H1 (cell line): ENCODE data around the gene RPTN. TPM values are rescaled to one million over a fixed set of nuclear protein-coding genes. Genes with fewer than 3 reads are reported as not detected.

Source experiments
- CTCF ChIA-PET: fragments of 300-600 bp; sonication (Branson Sonifier 250); formaldehyde crosslinking; loops from one replicate; lab custom pipeline; 2021; ENCODE audit not compliant: partially characterized antibody; lab: Charles Lee
- POLR2A ChIA-PET: fragments of 300-600 bp; sonication (Branson Sonifier 250); formaldehyde crosslinking; loops from one replicate; lab custom pipeline; 2021; ENCODE audit warnings: inconsistent platforms; ENCODE audit not compliant: partially characterized antibody; lab: Charles Lee
- DNase-seq, 2 experiments: peaks; one replicate each; pipeline versions ENCODE4 v3.0.0 to v3.0.0-alpha.2; 2010 to 2022; ENCODE audit warnings: low spot score in 2 of 2, low read depth in 1 of 2, mixed read lengths in 1 of 2
- FAIRE-seq: peaks from 2 replicates; lab custom pipeline; 2011; peaks lifted over from hg19 to GRCh38; lab: Jason Lieb, UNC
- H2AFZ ChIP-seq: 2 replicates; pipeline ENCODE4 v1.8.1; 2012; ENCODE audit warnings: low read length, inconsistent platforms
- H2AK5ac ChIP-seq: 2 replicates; pipeline ENCODE4 v1.6.1; 2013; ENCODE audit warnings: low read depth, low read length
- H2BK120ac ChIP-seq: replicated peaks from 2 replicates; pipeline ENCODE3; 2013; ENCODE audit warnings: low read depth, low read length, inconsistent platforms
- H2BK12ac ChIP-seq: 2 replicates; pipeline ENCODE4 v1.6.1; 2013; ENCODE audit warnings: low read depth, low read length
- H2BK15ac ChIP-seq: 2 replicates; pipeline ENCODE4 v1.6.1; 2013; ENCODE audit warnings: low read length
- H2BK20ac ChIP-seq: 2 replicates; pipeline ENCODE4 v1.6.1; 2013; ENCODE audit warnings: low read length
- H2BK5ac ChIP-seq: 2 replicates; pipeline ENCODE4 v1.6.1; 2013; ENCODE audit warnings: low read depth, low read length
- H3K14ac ChIP-seq: 2 replicates; pipeline ENCODE4 v1.6.1; 2013; ENCODE audit warnings: inconsistent platforms; ENCODE audit not compliant: insufficient read length
- H3K18ac ChIP-seq: 2 replicates; pipeline ENCODE4 v1.6.1; 2013; ENCODE audit warnings: low read length; ENCODE audit errors: extremely low read depth
- H3K23ac ChIP-seq: 2 replicates; pipeline ENCODE4 v1.6.1; 2013; ENCODE audit warnings: inconsistent platforms; ENCODE audit not compliant: insufficient read length
- H3K23me2 ChIP-seq: 2 replicates; pipeline ENCODE4 v1.6.1; 2013; ENCODE audit warnings: low read depth, low read length
- H3K27ac ChIP-seq: 2 replicates; pipeline ENCODE4 v1.6.1; 2011; ENCODE audit warnings: low read depth, low read length, inconsistent platforms
- H3K27me3 ChIP-seq, 4 experiments: replicated peaks in 1 of 4; 1 replicate in 1 of 4; 2 replicates in 3 of 4; pipeline versions ENCODE4 v1.6.1 to v1.8.1; 2011 to 2013; ENCODE audit warnings: low read length in 3 of 4, mild to moderate bottlenecking in 3 of 4, inconsistent platforms in 2 of 4, mixed read lengths in 2 of 4, moderate library complexity in 1 of 4; ENCODE audit not compliant: control insufficient read depth in 3 of 4, insufficient read depth in 3 of 4; ENCODE audit errors: extremely low read depth in 1 of 4
- H3K36me3 ChIP-seq, 4 experiments: 2 replicates each; pipeline versions ENCODE4 v1.6.1 to v1.8.1; 2011 to 2013; ENCODE audit warnings: mild to moderate bottlenecking in 4 of 4, low read length in 3 of 4, moderate library complexity in 2 of 4, control low read depth in 1 of 4, inconsistent platforms in 1 of 4; ENCODE audit not compliant: insufficient read depth in 4 of 4, control insufficient read depth in 2 of 4
- H3K4ac ChIP-seq: replicated peaks from 2 replicates; pipeline ENCODE3; 2013; ENCODE audit warnings: low read length, low read depth, mixed read lengths, inconsistent platforms; ENCODE audit not compliant: insufficient read length
- H3K4me1 ChIP-seq, 4 experiments: replicated peaks in 1 of 4; 1 replicate in 1 of 4; 2 replicates in 3 of 4; pipeline versions ENCODE4 v1.6.1 to v1.8.1; 2011 to 2013; ENCODE audit warnings: low read length in 3 of 4, inconsistent platforms in 2 of 4, mixed read lengths in 1 of 4; ENCODE audit not compliant: insufficient read depth in 4 of 4, control insufficient read depth in 3 of 4
- H3K4me2 ChIP-seq, 2 experiments: 2 replicates each; pipeline versions ENCODE4 v1.6.1 to v1.8.1; 2011 to 2013; ENCODE audit warnings: low read depth in 2 of 2, low read length in 2 of 2, control low read depth in 1 of 2, inconsistent platforms in 1 of 2, mild to moderate bottlenecking in 1 of 2; ENCODE audit not compliant: insufficient read depth in 1 of 2
- H3K4me3 ChIP-seq, 4 experiments: fragments of 200-600, 300-600 bp in 1 of 4; sonication (generic), shearing (Covaris generic), sonication (Bioruptor Twin) in 1 of 4; 2 replicates each; pipeline versions ENCODE4 v1.5.1 to v1.8.1; 2011 to 2016; ENCODE audit warnings: low read length in 4 of 4, low read depth in 3 of 4, control low read depth in 2 of 4, inconsistent platforms in 2 of 4, mild to moderate bottlenecking in 2 of 4, mixed read lengths in 1 of 4, moderate library complexity in 1 of 4; ENCODE audit not compliant: insufficient read depth in 2 of 4; ENCODE audit errors: extremely low read depth in 1 of 4
- H3K56ac ChIP-seq: replicated peaks from 2 replicates; pipeline ENCODE3; 2013; ENCODE audit warnings: low read depth, mild to moderate bottlenecking, mixed read lengths, low read length, inconsistent platforms; ENCODE audit not compliant: insufficient read length
- H3K79me1 ChIP-seq: 2 replicates; pipeline ENCODE4 v1.6.1; 2013; ENCODE audit warnings: low read depth, low read length, control low read depth
- H3K79me2 ChIP-seq, 2 experiments: 2 replicates each; pipeline versions ENCODE4 v1.6.1 to v1.8.1; 2012 to 2013; ENCODE audit warnings: low read length in 2 of 2, mild to moderate bottlenecking in 2 of 2, inconsistent platforms in 1 of 2; ENCODE audit not compliant: insufficient read depth in 2 of 2, control insufficient read depth in 1 of 2
- H3K9ac ChIP-seq, 4 experiments: replicated peaks in 1 of 4; 1 replicate in 1 of 4; 2 replicates in 3 of 4; pipeline versions ENCODE4 v1.6.1 to v1.8.1; 2011 to 2013; ENCODE audit warnings: low read depth in 3 of 4, low read length in 3 of 4, control low read depth in 2 of 4, mild to moderate bottlenecking in 2 of 4, moderate library complexity in 2 of 4, inconsistent platforms in 1 of 4; ENCODE audit errors: extremely low read depth in 1 of 4
- H3K9me3 ChIP-seq, 2 experiments: 2 replicates each; pipeline versions ENCODE4 v1.6.1 to v1.8.1; 2012 to 2013; ENCODE audit warnings: mild to moderate bottlenecking in 2 of 2, moderate library complexity in 2 of 2, control low read depth in 1 of 2, inconsistent platforms in 1 of 2, low read depth in 1 of 2, low read length in 1 of 2, mixed read lengths in 1 of 2; ENCODE audit not compliant: insufficient read depth in 2 of 2
- H4K20me1 ChIP-seq, 2 experiments: replicated peaks in 1 of 2; 2 replicates each; pipeline versions ENCODE3 to v1.8.1; 2011 to 2013; ENCODE audit warnings: inconsistent platforms in 2 of 2, low read length in 2 of 2, mild to moderate bottlenecking in 1 of 2; ENCODE audit not compliant: insufficient read depth in 2 of 2, control insufficient read depth in 1 of 2
- H4K5ac ChIP-seq: 2 replicates; pipeline ENCODE4 v1.6.1; 2013; ENCODE audit warnings: low read length, low read depth, mixed read lengths, inconsistent platforms; ENCODE audit not compliant: insufficient read length
- H4K8ac ChIP-seq: 2 replicates; pipeline ENCODE4 v1.8.0; 2013; ENCODE audit warnings: mild to moderate bottlenecking, moderate library complexity, low read length, inconsistent platforms; ENCODE audit not compliant: insufficient read depth; ENCODE audit errors: extremely low read depth
- H4K91ac ChIP-seq: replicated peaks from 2 replicates; pipeline ENCODE3; 2013; ENCODE audit warnings: low read length, mixed read lengths, inconsistent platforms; ENCODE audit not compliant: insufficient read length
- CEBPB ChIP-seq: IDR thresholded peaks from 2 replicates; pipeline ENCODE4 v1.6.1; 2012; ENCODE audit warnings: low read depth, low read length
- FOSL1 ChIP-seq: IDR thresholded peaks from 2 replicates; pipeline ENCODE4 v1.6.1; 2011; ENCODE audit warnings: mild to moderate bottlenecking, low read depth, low read length, moderate library complexity; ENCODE audit not compliant: insufficient read depth
- GABPA ChIP-seq: IDR thresholded peaks from 2 replicates; pipeline ENCODE4 v1.6.1; 2011; ENCODE audit warnings: mild to moderate bottlenecking, low read length, moderate library complexity, borderline replicate concordance; ENCODE audit not compliant: insufficient read depth
- KDM4A ChIP-seq: IDR thresholded peaks from one replicate; pipeline ENCODE4 v1.7.1; 2012; ENCODE audit warnings: low read depth, mild to moderate bottlenecking, moderate library complexity, low read length, inconsistent platforms; ENCODE audit not compliant: severe bottlenecking
- NRF1 ChIP-seq: IDR thresholded peaks from 2 replicates; pipeline ENCODE4 v1.6.1; 2011; ENCODE audit warnings: mild to moderate bottlenecking, low read depth, low read length, improper control_type of control experiment
- SIRT6 ChIP-seq: IDR thresholded peaks from one replicate; pipeline ENCODE4 v1.7.1; 2012; ENCODE audit warnings: low read length, inconsistent platforms
- SRF ChIP-seq: IDR thresholded peaks from 2 replicates; pipeline ENCODE4 v1.6.1; 2011; ENCODE audit warnings: mild to moderate bottlenecking, low read depth, low read length, moderate library complexity
- TBP ChIP-seq: IDR thresholded peaks from 2 replicates; pipeline ENCODE4 v1.6.1; 2011; ENCODE audit warnings: low read depth, low read length, improper control_type of control experiment
- TEAD4 ChIP-seq: IDR thresholded peaks from 2 replicates; pipeline ENCODE4 v1.6.1; 2012; ENCODE audit warnings: low read depth, low read length, inconsistent platforms, mixed read lengths
- YY1 ChIP-seq: IDR thresholded peaks from 2 replicates; pipeline ENCODE4 v1.6.1; 2011; ENCODE audit warnings: low read depth, mild to moderate bottlenecking, low read length
- polyA plus RNA-seq, 7 experiments: library from polyadenylated mRNA; depleted of rRNA in 3 of 7; stranded (reverse) in 5 of 7; unstranded in 2 of 7; fragments of >200 nt in 5 of 7; fragments of 200-250 nt in 2 of 7; gene quantifications; 1 replicate in 5 of 7; 2 replicates in 1 of 7; 4 replicates in 1 of 7; pipeline versions ENCODE4 v1.2.1 to v1.2.3, GENCODE V29; 2011 to 2013; ENCODE audit warnings: missing spikeins in 2 of 7, mixed read lengths in 2 of 7
- total RNA-seq: library from RNA; stranded (reverse); fragmentation: NEBNext Ultra II Directional; extraction: Animal tissue kit (Norgen Biotek cat#: 25700); gene quantifications from 2 replicates; pipeline ENCODE4 v1.2.1, GENCODE V29; 2021
- TF ChIP-seq, protein P1 (sequence below): IDR thresholded peaks from 2 replicates; pipeline ENCODE4 v1.6.1; 2012; ENCODE audit warnings: low read length, inconsistent platforms

RPTN gene
- total and polyA plus RNA-seq, 2 of the 8 experiments (the other 6 are each of a cell fraction or from before 2014, with no cell fraction given), result not detected

DNA sequence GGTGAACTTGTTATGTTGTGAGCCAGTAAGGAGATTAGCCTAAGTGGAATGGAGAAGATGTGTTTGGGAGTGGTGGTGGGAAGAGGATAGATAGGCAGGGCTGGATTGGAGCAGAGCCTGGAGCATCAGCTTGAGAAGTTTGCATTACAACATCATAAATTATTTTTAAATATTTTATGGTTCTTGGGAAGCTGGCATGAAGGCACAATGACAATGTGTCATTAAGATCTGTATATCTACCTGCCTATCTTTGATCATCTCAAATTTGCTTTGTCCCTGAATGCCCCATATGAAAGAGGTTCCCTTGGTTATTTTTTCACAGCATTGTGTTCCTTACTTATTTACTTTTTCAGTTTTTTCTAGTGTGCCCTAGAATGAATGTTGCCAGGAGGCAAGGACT is 32.7 kb upstream of the RPTN start:
- Histone ChIP-seq H3K36me3 (no peaks in the 10 kb centered on the region), H3K27ac (no peak overlapping the region), H3K79me1 (no peaks in the 10 kb centered on the region), H2AK5ac (no peak overlapping the region), H3K4me2 (no peak overlapping the region), H3K18ac (no peak overlapping the region), H4K20me1 (no peaks in the 10 kb centered on the region), H2BK5ac (no peak overlapping the region), H2BK120ac (no peak overlapping the region), H2AFZ (no peak overlapping the region), H3K27me3 (no peaks in the 10 kb centered on the region; a peak in 1 of 7 replicates), H3K4ac (no peak overlapping the region), H3K79me2 (no peaks in the 10 kb centered on the region), H2BK15ac (no peak overlapping the region), H4K8ac (no peak overlapping the region), H3K4me3 (no peak overlapping the region), H3K9me3 (peaks cover 13 to 52% of the 10 kb centered on the region in 2 experiments), H2BK20ac (no peak overlapping the region), H2BK12ac (no peak overlapping the region), H3K9ac (no peak overlapping the region), H3K4me1 (no peaks in the 10 kb centered on the region), H4K5ac (no peak overlapping the region), H3K14ac (no peak overlapping the region), H3K23ac (no peak overlapping the region), H4K91ac (no peak overlapping the region), H3K56ac (no peak overlapping the region), H3K23me2 (peaks cover 2% of the 10 kb centered on the region; the same call in 1 of the 2 replicates)
- FAIRE-seq, result no peak
- DNase-seq, result no peak
- ChIA-PET CTCF (no interaction called here), POLR2A (no interaction called here)
- TF ChIP-seq, protein P1, sequence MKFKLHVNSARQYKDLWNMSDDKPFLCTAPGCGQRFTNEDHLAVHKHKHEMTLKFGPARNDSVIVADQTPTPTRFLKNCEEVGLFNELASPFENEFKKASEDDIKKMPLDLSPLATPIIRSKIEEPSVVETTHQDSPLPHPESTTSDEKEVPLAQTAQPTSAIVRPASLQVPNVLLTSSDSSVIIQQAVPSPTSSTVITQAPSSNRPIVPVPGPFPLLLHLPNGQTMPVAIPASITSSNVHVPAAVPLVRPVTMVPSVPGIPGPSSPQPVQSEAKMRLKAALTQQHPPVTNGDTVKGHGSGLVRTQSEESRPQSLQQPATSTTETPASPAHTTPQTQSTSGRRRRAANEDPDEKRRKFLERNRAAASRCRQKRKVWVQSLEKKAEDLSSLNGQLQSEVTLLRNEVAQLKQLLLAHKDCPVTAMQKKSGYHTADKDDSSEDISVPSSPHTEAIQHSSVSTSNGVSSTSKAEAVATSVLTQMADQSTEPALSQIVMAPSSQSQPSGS, result no peak
- TF ChIP-seq TEAD4, result no peak
- no peak for TF ChIP-seq SRF
- TF ChIP-seq KDM4A, result no peak
- no peak for TF ChIP-seq GABPA
- TF ChIP-seq FOSL1, result no peak
- TF ChIP-seq YY1, result no peak
- TF ChIP-seq CEBPB, result no peak
- TF ChIP-seq TBP, result no peak
- TF ChIP-seq NRF1, result no peak
- TF ChIP-seq SIRT6, result no peak
